GM21515 (cell line): ENCODE measurements around the gene FAM25G.

ENCODE experiments used
- ATAC-seq: cut with Tn5 transposase; IDR thresholded peaks from one replicate; pipeline ENCODE4 v1.9.1; 2021; ENCODE audit not compliant: unreplicated experiment

The FAM25G gene

DNA sequence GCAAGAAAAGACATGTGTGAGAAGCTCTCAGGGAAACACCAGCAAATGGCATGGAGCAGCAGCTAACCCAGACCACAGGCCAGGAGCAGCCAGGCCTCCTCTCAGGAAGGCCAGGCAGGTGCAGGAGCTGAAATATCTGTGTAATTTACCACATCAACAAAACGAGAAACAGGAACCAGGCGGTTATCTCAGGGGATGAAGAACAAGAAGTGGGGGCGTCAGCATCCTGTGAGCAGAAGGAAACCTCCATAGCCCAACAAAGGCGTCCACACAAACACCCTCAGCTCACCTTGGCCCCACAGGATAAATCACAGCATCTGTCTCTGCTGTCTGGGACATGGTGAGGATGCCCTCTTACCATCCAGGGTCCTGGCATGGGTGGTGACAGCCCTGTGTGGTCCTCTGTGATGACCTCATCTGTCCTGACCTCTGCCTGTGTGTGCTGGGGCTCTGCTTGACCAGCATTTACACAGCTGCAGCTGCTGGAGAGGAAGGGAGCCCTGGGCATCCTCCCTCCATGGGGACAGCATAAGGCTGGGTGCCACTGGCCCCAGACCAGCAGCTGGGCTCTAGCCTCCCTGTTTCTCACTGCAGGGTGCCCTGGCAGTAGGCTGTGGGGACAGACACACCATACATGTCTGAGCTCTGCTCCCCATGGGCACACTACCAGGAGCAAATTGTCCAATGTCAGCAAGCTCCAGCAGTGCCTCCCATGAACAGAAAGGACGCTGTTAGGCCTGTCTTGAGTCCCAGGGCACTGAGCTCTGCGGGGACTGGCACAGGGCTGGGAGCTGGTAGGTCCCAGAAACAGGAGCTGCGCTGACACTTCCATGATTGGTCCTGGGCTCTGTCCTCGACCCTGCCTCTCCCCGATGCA is 42.2 kb downstream of the FAM25G start:
- no peak for ATAC-seq

DNA sequence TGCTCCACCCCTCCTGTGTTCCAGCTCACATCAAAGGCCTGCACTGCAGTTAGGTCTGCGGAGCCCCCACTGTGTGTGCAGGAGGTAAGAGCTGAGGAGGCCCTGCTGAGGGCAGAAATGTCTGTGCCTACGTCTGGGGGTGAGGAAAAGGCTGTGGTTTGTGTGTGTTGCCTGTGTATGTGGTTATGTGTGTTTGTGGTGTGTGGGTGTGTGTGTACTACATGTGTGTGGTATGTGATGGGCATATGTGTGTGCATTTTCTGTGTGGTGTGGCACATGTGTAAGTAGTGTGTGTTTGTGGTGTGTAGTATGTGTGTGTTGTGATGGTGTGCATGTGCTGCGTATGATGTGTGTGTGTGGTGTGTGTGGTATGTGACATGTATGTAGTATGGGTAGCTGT is 43.8 kb downstream of the FAM25G start:
- no peak for ATAC-seq

DNA sequence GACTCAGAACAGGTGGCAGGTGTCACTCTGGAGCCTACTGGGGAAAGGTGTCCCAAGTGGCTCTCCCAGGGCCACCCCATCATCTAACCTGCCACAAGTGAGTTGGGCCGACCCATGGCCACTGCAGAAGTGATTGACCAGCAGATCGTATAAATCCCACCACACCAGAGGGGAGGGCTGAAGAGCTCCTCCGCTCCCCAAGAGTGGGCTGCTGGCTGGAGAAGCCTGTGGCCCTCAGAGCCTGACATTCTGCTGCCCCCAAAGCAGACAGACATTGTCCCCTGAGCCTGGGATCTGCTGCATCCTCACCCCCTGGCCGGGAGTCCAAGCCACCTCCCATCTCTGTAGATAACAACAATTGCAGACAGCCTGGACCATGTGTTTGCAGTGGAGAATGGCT is 44.3 kb downstream of the FAM25G start:
- no peak for ATAC-seq

DNA sequence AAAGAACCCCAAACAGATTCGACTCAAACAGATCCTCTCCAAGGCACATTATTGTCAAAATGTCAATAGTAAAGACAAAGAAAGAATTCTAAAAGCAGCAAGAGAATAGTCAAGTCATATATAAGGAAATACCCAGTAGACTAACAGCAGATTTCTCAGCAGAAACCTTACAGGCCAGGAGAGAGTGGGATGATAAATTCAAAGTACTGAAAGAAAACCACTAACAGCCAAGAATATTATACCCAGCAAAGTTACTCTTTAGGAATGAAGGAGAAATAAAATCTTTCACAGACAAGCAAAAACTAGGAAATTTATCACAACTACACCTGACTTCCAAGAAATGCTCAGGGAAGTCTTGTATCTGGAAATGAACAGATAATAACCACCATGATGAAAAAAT is 45.8 kb downstream of the FAM25G start:
- ATAC-seq = no peak

DNA sequence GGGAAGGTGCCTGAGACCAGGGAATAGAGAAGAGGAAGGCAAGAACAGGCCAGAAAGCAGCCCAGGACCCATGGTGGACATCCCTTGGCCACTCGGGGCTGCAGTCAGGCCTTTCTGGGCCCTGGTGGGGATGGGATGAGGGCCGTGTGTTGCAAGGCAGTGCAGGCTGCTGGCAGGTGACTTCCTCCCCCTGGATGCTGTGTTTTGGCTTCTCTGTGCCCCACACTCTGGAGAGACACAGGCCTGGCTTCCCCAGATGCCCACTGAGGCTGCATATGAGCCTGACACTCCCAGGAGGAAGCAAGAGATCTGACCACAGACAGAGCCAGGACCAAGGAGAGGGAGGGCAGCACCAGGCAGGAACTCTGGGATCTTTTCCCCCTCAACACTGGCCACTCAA is 47.5 kb downstream of the FAM25G start:
- ATAC-seq = no peak

DNA sequence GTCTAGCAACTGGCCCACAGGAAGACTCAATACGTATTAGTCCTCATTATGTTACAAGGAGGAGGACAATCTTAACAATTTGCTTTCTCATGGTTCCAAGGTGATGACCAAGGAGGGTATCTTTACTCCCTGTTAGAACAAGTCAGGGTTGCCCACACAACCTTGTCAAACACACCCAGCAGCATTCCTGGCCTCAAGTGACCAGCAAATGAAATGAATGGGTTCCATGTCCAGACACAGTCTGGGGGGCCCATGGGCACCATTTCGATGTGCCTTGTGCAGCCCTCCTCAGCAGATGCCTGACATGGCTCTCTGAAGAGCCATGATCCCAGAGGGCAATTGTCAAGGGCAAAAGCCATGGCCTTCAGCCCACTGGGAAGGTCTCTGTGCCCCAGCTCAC is 48.4 kb downstream of the FAM25G start:
- ATAC-seq = no peak

DNA sequence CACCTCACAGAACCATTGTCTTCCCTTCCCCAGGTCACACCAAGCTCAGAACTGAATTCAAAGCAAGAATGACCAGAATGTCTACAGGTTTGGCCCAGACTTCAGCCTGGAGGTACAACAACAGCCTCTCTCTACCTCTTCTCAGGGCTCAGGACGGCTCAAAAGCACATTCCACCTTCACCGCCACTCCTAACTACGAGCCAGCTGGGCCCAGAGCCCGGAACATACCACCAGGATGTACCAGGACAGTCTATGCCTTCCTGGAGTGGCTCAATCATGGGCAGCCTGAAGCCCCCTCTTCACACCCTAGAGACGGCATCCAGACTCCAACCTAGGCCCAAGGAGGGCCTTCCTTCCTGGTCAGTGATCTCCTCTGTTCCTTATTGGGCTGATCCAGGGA is 49.1 kb downstream of the FAM25G start:
- ATAC-seq = no peak

DNA sequence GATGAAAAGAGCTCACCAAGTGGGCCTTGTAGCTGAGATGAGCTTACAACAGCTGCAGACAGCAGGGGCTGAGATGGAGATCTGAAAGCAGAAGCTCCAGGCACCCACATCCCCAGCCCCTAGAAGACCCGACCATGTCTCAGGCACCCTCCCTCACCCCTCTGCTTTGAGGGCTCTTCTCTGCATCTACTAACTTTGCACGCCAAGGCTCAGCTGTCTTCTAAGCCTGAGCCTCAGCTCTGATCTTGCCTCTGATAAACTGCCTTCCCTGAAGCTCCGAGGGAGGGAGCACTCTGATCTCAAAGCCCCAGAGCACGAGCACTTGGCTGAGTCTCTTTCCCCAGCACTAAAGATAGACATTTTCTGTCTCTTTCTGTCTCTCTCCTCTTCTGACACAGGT is 49.6 kb downstream of the FAM25G start:
- no peak for ATAC-seq

DNA sequence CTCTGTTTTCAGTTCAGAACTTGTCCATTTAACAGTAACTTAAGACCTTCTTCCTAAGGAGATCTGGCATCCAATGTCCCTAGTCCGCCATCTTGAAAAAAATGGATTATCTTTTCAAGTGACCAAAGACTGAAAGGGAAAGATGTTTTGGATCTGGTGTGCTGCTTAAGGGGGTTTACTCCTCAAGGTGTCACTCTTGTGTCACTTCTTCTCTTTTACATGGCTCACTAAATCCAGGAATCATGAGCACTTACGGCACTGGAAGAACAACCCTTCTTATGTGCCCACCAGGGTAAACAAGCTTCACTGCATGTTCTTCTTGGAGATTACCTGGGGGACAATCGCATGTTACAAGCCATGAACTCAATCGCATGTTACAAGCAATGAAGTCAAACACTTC is 51.3 kb downstream of the FAM25G start:
- ATAC-seq = no peak

DNA sequence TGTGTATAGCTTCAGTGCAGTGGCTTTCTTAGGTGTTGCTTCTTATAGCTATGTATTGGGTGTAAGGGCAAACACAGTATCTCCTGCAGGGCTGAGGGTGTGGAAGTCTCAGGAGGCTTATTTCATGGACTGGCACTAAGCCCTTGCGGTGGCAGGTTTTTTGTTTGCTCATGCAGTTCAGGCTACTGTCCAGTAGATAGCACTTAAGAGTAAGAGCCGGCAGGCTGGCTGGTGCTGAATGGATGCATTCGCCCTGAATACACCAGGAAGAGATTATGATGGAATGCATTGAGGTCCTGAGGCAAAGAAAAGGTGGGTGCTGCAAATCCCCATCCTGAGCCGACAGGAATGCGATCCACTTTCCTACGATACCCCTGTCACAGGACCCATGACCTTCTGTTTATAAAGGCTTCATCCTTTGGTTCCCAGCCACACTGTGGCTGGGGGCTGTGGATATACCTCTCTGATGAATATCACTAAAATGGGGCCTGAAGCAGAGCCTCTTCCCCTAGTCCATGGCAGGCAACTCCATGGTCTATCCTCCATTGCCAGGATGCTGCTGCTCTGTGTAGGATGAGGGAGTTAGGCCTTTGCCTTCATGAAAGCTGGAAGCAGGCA is 52.5 kb downstream of the FAM25G start:
- ATAC-seq = no peak
